ENCODE data around the gene SORBS1. TPM values are rescaled to one million over a fixed set of nuclear protein-coding genes. Genes with fewer than 3 reads are reported as not detected.

Gene SORBS1
- total and polyA plus RNA-seq, 2 of the 13 experiments (the other 11 are each of a cell fraction or from before 2014, with no cell fraction given): 16.8 to 39.8 TPM

GRCh38 chr10:95499482-95499989 lies 61.6 kb downstream of the SORBS1 start (continued):
- peak; percentile 41 for TF ChIP-seq ZEB1 (IDR thresholded peaks at IDR 0.05; ENCODE audit: insufficient replicate concordance, low read depth)
- no peak for TF ChIP-seq PPARG (CRISPR knock-in tag; conservative IDR thresholded peaks at IDR 0.05)
- TF ChIP-seq, protein P1, sequence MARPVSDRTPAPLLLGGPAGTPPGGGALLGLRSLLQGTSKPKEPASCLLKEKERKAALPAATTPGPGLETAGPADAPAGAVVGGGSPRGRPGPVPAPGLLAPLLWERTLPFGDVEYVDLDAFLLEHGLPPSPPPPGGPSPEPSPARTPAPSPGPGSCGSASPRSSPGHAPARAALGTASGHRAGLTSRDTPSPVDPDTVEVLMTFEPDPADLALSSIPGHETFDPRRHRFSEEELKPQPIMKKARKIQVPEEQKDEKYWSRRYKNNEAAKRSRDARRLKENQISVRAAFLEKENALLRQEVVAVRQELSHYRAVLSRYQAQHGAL (CRISPR knock-in tag; IDR thresholded peaks at IDR 0.05; ENCODE audit: not compliant biosample characterization): no peak
- 0 out of 2 replicates have a peak, but pooled peaks have one; percentile 18 for TF ChIP-seq FOXP4 (CRISPR knock-in tag; IDR thresholded peaks at IDR 0.05)
- TF ChIP-seq NR2F6 (IDR thresholded peaks at IDR 0.05): peak; percentile 82
- peak; percentile 52 for TF ChIP-seq NR2F6 (CRISPR knock-in tag; IDR thresholded peaks at IDR 0.05)
- TF ChIP-seq, protein P2, sequence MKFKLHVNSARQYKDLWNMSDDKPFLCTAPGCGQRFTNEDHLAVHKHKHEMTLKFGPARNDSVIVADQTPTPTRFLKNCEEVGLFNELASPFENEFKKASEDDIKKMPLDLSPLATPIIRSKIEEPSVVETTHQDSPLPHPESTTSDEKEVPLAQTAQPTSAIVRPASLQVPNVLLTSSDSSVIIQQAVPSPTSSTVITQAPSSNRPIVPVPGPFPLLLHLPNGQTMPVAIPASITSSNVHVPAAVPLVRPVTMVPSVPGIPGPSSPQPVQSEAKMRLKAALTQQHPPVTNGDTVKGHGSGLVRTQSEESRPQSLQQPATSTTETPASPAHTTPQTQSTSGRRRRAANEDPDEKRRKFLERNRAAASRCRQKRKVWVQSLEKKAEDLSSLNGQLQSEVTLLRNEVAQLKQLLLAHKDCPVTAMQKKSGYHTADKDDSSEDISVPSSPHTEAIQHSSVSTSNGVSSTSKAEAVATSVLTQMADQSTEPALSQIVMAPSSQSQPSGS (CRISPR knock-in tag; IDR thresholded peaks at IDR 0.05): no peak
- no peak for TF ChIP-seq ZNF687 (CRISPR knock-in tag; IDR thresholded peaks at IDR 0.05)
- TF ChIP-seq ZMYM2 (CRISPR knock-in tag; IDR thresholded peaks at IDR 0.05): no peak
- TF ChIP-seq, protein P3, sequence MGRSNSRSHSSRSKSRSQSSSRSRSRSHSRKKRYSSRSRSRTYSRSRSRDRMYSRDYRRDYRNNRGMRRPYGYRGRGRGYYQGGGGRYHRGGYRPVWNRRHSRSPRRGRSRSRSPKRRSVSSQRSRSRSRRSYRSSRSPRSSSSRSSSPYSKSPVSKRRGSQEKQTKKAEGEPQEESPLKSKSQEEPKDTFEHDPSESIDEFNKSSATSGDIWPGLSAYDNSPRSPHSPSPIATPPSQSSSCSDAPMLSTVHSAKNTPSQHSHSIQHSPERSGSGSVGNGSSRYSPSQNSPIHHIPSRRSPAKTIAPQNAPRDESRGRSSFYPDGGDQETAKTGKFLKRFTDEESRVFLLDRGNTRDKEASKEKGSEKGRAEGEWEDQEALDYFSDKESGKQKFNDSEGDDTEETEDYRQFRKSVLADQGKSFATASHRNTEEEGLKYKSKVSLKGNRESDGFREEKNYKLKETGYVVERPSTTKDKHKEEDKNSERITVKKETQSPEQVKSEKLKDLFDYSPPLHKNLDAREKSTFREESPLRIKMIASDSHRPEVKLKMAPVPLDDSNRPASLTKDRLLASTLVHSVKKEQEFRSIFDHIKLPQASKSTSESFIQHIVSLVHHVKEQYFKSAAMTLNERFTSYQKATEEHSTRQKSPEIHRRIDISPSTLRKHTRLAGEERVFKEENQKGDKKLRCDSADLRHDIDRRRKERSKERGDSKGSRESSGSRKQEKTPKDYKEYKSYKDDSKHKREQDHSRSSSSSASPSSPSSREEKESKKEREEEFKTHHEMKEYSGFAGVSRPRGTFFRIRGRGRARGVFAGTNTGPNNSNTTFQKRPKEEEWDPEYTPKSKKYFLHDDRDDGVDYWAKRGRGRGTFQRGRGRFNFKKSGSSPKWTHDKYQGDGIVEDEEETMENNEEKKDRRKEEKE (IDR thresholded peaks at IDR 0.05): no peak
- TF ChIP-seq SNAPC4 (CRISPR knock-in tag; IDR thresholded peaks at IDR 0.05): no peak
- TF ChIP-seq RFX3 (CRISPR knock-in tag; IDR thresholded peaks at IDR 0.05): no peak
- TF ChIP-seq RBAK (CRISPR knock-in tag; IDR thresholded peaks at IDR 0.05): no peak
